GM21423 (cell line): Measurements from ENCODE around the gene ZNF487.
"Not testable (repeated sequence)": the region's sequence is repeated elsewhere in the genome, so short reads cannot be mapped to it uniquely, and the experiment has no call there.

Source experiments
- ATAC-seq: cut with Tn5 transposase; IDR thresholded peaks from one replicate; pipeline ENCODE4 v1.9.1; 2021; ENCODE audit warnings: mild to moderate bottlenecking, moderate library complexity; ENCODE audit not compliant: unreplicated experiment

Gene ZNF487

DNA sequence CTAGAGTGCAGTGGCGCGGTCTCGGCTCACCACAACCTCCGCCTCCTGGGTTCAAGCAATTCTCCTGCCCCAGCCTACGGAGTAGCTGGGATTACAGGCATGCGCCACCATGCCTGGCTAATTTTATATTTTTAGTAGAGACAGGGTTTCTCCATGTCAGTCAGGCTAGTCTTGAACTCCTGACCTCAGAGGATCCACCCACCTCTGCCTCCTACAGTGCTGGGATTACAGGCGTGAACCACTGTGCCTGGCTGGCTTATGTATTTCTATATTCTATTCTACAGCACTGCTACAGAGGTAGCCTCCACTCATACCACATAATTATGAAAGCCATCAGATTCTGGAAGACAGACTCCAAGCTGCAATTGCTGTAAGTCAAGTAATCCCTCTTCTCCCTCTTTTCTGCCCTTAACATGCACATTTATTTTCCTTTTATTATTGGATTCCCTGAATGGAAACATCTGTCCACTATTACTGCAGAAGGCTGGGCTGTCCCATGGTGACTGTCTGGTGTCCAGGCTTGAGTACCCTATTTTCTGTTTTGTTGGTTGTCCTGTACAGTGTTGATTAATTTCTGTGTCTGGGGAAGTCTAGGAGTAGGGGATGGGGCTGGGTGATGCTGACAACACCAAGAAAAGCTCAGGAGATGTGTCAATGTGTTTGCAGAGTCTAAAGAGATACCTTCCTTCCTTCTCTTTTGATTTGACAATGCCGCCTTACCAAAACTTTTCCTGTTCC, 5.8 kb upstream of the ZNF487 start:
- no peak for ATAC-seq

GRCh38 chr10:43437141-43437870, 395 bp downstream of the ZNF487 start:
- ATAC-seq: no peak

DNA sequence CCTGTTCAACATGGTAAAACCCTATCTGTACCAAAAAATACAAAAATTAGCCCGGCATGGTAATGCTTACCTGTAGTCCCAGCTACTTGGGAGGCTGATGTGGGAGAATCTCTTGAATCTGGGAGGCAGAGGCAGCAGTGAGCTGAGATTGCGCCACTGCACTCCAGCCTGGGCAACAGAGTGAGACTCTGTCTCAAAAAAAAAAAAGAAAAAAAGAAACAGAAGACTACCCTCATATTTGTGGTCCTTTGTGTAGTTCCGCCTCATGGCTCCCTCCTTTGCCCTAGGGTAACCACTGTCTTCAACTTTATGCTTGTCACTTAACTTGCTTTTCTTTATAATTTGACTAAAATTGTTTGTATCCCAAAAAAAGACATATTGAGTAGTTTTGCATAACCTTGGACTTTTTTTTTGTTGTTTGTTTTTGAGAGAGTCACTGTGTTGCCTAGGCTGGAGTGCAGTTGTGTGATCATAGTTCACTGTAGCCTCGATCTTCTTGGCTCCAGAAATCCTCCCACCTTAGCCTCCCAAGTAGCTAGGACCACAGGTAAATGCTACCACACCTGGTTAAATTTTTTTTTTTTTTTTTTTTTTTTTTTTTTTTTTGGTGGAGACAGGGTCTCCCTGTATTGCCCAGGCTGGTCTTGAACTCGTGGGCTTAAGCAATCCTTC, 3.7 kb downstream of the ZNF487 start:
- no peak for ATAC-seq

DNA sequence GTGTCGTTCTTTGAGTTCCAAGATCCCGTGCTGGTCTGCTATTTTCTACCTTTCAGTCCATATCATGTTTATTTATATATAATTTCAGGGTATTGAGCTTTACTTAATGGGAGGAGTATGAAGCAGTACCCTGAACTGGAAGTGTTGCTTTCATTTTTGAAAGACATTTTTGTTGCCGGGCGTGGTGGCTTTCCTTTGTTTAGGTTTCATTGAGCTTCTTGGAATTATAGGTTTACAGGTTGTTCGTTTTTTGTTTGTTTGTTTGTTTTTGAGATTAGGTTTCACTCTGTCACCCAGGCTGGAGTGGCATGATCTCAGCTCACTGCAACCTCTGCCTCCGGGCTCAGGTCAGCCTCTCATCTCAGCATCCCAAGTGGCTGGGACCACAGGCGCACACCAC, 7.4 kb downstream of the ZNF487 start:
- ATAC-seq: no peak

DNA sequence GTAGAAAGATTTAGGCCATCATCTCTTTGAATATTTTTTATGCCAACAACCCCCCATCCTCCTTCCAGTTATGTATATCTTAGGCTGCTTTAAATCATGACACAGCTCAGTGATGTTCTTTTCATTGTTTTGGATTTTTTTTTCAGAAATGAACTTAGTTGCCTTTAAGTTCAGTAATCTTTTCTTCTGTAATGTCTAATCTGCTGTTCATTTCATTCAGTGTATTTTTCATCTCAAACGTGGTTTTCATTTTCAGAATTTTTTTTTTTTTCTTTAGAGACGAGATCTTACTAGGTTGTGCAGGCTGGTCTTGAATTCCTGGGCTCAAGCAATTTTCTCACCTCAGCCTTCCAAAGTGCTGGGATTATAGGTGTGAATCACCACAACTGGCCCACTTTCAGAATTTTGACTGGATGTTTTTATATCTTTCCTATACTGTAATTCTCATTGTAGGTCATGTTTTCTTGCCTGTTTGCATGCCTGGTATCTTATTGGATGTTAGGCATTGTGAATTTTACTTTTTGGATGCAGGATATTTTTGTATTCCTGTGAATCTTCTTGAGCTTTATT, 8.1 kb downstream of the ZNF487 start:
- ATAC-seq: no peak

- ATAC-seq: not testable (repeated sequence)
Observed at GRCh38 chr10:43446219-43447017, 9.5 kb downstream of the ZNF487 start.

DNA sequence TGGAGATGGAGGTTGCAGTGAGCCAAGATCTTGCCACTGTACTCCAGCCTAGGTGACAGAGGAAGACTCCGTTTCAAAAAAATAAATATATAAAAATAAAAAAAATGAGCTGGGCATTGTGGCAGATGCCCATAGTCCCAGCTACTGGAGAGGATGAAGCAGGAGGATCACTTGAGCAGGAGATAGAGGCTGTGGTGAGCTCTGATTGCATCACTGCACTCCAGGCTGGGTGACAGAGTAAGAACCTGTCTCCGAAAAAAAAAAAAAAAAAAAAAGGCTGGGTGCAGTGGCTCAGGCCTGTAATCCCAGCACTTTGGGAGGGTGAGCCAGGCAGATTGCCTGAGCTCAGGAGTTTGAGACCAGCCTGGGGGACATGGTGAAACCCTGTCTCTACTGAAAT, 11.8 kb downstream of the ZNF487 start:
- ATAC-seq: no peak

DNA sequence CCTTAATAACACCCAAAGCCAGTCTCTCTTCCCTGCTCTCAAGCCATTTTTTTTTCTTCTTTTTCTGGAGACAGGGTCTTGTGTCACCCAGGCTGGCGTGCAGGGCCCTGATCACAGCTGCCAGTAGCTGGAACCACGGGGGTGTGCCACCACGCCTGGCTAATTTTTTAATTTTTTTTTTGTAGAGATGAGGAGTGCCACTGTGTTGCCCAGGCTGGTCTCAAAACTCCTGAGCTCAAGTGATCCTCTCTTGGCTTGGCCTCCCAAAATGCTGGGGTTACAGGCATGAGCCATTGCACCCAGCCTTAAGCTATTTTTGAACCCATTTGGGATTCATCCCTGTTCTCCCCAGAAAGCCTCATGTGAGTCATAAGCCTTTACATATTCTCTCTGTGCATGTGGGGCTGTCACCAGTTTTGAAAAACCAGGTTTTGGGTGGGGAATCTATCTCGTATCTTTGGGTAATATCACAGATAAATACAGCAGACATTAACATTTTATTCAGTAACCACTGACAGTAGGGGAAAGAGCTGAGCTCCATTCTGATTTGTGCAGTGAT, 15.5 kb downstream of the ZNF487 start:
- no peak for ATAC-seq

DNA sequence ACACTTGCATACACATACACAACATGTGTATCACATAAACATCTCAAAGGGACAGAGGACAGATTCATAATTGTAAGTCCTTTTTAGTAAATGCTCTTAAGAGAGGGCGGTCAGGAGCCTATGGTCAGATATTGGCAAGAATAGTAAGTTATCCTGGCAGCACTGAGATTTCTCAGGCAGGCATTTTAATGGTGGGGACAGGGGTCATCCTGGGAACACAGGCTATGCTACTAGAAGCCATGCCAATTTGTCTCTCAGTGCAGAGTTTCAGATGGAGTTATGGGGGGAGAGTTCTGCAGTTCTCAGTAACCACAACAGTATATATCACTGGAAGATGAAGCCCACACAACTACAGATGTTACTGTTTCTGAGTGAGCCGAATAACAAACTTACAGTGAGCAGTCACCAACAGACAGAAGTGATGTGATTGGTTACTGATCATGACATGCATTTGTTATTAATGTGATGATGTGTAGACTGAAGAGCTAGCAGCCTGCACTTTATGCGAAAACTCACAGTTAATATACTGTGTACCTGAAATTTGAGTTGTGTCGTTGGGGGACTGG, 16.4 kb downstream of the ZNF487 start:
- ATAC-seq: no peak

DNA sequence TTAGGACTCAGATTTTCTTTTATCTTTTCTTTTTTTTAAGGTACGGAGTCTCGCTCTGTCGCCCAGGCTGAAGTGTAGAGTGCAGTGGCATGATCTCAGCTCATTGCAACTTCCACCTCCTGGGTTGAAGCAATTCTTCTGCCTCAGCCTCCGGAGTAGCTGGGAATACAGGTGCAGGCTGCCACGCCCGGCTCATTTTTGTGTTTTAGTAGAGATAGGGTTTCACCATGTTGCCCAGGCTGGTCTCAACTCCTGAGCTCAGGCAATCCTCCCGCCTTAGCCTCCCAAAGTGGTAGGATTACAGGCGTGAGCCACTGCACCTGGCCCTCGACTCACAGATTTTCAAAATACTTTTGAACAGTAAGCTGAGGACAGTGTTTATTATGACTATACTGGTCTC, 17.1 kb downstream of the ZNF487 start:
- ATAC-seq: not testable (repeated sequence)

DNA sequence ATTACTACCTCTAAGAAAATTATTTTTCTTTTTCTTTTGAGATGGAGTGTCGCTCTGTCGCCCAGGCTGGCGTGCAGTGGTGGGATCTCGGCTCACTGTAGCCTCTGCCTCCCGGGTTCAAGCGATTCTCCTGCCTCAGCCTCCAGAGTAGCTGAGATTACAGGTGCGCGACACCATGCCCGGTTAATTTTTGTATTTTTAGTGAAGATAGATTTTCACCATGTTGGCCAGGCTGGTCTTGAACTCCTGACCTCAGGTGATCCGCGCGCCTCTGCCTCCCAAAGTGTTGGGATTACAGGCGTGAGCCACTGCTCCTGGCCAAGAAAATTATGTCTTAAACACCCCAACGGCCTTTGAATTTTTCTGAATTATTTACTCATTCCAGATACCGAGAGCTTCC, 19.6 kb downstream of the ZNF487 start:
- not testable (repeated sequence) for ATAC-seq

DNA sequence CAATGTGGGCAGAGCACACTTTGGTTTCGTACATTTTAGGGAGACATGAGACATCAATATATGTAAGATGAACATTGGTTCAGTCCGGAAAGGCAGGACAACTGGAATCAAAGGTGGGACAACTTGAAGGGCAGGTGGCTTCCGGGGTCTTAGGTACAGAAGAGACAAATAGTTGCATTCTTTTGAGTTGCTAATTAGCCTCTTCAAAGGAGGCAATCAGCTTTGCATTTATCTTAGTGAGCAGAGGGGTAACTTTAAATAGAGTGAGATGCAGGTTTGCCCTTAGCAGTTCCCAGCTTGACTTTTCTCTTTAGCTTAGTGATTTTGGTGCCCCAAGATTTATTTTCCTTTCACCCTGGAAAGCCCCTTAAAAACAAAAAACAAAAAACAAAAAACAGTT, 21.3 kb downstream of the ZNF487 start:
- no peak for ATAC-seq

GRCh38 chr10:43461950-43462349, 25.0 kb downstream of the ZNF487 start:
- peak; percentile 83 for ATAC-seq

- ATAC-seq: not testable (repeated sequence)
Observed at GRCh38 chr10:43465086-43465735, 28.3 kb downstream of the ZNF487 start.

GRCh38 chr10:43465736-43466120, 28.8 kb downstream of the ZNF487 start:
- ATAC-seq: not testable (repeated sequence)

GRCh38 chr10:43471146-43471545, 34.2 kb downstream of the ZNF487 start:
- no peak for ATAC-seq

DNA sequence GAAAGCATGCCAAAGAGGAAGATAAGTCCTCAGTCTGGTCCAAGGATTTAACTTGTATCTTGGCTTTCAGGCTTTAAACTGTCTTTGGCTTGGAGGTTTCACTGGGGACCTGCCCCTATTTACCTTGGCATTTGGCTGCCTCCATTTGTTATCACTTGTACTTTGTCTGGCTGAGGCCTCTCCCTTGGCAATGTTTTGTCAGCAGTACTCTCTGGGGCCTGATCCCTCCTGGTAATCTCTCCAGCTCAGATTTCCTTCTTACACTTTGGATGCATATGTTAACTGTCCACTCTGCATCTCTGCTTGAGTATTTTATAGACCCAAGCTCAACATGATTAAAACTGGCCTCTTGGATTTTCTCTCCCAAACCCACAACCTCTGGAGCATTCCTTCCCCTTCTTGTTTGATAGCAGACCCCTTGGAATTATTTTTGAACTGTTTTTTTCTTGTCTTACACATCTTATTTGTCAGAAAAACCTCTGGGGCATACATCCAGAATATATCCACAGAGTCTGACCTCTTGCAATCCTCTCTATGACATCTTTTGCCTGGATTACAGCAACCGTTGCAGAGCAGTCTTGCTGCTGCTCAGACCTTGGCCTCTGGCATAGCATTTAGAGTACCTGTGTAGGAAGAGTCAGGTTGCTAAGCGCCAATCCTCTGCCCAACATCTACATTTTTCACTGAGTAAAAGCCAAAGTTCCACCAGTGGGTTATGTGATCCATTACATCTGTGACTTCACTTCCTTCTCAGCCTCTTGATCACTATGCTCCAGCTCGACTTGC, 35.2 kb downstream of the ZNF487 start:
- ATAC-seq: no peak

DNA sequence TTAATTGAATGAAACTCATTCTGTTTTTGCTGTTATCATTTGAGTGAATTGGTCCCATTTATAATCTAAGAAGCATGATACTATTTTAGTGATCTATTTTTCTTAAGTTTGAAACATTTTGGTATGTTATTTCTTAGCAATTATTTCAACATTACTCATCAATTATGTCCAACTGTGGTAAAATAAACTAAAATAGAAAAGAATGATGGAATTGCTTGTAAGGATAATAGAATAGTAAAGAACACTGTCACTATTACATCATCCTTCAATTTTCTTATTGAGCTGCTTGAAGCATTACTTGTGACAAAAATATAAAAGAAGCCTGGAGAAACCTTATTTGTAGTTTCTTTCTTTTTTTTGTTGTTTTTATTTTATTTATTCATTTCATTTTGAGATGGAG, 42.4 kb downstream of the ZNF487 start:
- no peak for ATAC-seq
